Fibroblast of the aortic adventitia (primary cell): ENCODE measurements around the gene SPIRE2. TPM values are rescaled to one million over a fixed set of nuclear protein-coding genes. Genes with fewer than 3 reads are reported as not detected.

Experiments used
- DNase-seq: peaks from one replicate; pipeline ENCODE4 v3.0.0-alpha.2; 2010; ENCODE audit warnings: low read depth
- H3K4me3 ChIP-seq: 2 replicates; pipeline ENCODE4 v1.5.1; 2011; ENCODE audit warnings: low read depth, mild to moderate bottlenecking, control low read depth, low read length, moderate library complexity
- CTCF ChIP-seq: IDR thresholded peaks from 2 replicates; pipeline ENCODE4 v1.5.1; 2011; ENCODE audit warnings: mild to moderate bottlenecking, low read length, control low read depth, inconsistent platforms; ENCODE audit not compliant: insufficient read depth
- total RNA-seq: library from RNA; depleted of rRNA; stranded (reverse); fragments of >200 nt; gene quantifications from 2 replicates; pipeline ENCODE4 v1.2.3, GENCODE V29; 2012; ENCODE audit warnings: low replicate concordance

SPIRE2 gene
- total RNA-seq, 1 donor, result 2.5 TPM

GRCh38 chr16:89858973-89859614 is 30.8 kb downstream of the SPIRE2 start:
- TF ChIP-seq CTCF, result no peak
- no peak overlapping the region for H3K4me3 ChIP-seq
- DNase-seq, result no peak

- no peak overlapping the region for H3K4me3 ChIP-seq
- TF ChIP-seq CTCF, result no peak
- DNase-seq, result no peak
These were observed 31.3 kb downstream of the SPIRE2 start for GRCh38 chr16:89859615-89860007.

GRCh38 chr16:89860747-89861304 is 32.6 kb downstream of the SPIRE2 start:
- H3K4me3 ChIP-seq, result no peak overlapping the region
- peak; percentile 23 for DNase-seq
- TF ChIP-seq CTCF, result peak; percentile 95

GRCh38 chr16:89861648-89862047 is 33.4 kb downstream of the SPIRE2 start:
- no peak for DNase-seq
- TF ChIP-seq CTCF, result no peak
- H3K4me3 ChIP-seq, result no peak overlapping the region

- H3K4me3 ChIP-seq, result no peak overlapping the region
- TF ChIP-seq CTCF, result no peak
- DNase-seq, result no peak
These were observed 34.5 kb downstream of the SPIRE2 start for GRCh38 chr16:89862732-89863131.

GRCh38 chr16:89863741-89864526 is 35.7 kb downstream of the SPIRE2 start:
- TF ChIP-seq CTCF, result no peak
- no peak overlapping the region for H3K4me3 ChIP-seq
- peak; percentile 48 for DNase-seq
